Uterus (tissue), 2 donors: Measurements from ENCODE around the gene EIF5A.

ENCODE experiments used
- CTCF ChIP-seq, 4 experiments: fragments of 200-600 bp in 2 of 4; fragments of 450-650 bp in 2 of 4; sonication (generic) in 2 of 4; IDR thresholded peaks; one replicate each; pipeline ENCODE4 v1.5.1; 2016 to 2019; ENCODE audit warnings: antibody characterized with exemption in 4 of 4, mild to moderate bottlenecking in 2 of 4, moderate library complexity in 1 of 4
- POLR2A ChIP-seq, 2 donors: fragments of 450-650 bp; IDR thresholded peaks; one replicate each; pipeline ENCODE4 v1.6.1; 2016; ENCODE audit warnings: antibody characterized with exemption in 2 of 2, mild to moderate bottlenecking in 1 of 2, moderate library complexity in 1 of 2

GRCh38 chr17:7329997-7330637, 22.7 kb downstream of the EIF5A start:
- TF ChIP-seq POLR2A (IDR thresholded peaks at IDR 0.05) (no peak), CTCF (IDR thresholded peaks at IDR 0.05) (no peak)
